PFSK-1 (cell line): ENCODE data around the gene MFSD2B.

ENCODE experiments used
- FOXP2 ChIP-seq: optimal IDR thresholded peaks from 2 replicates; pipeline ENCODE3; 2011; ENCODE audit warnings: borderline replicate concordance, control low read depth, inconsistent platforms; ENCODE audit not compliant: insufficient read depth; ENCODE audit errors: extremely low read length, extremely low read depth
- POLR2AphosphoS5 ChIP-seq: IDR thresholded peaks from 2 replicates; pipeline ENCODE4 v1.6.1; 2012; ENCODE audit warnings: low read depth, mild to moderate bottlenecking, control low read depth, low read length, moderate library complexity
- REST ChIP-seq, 2 experiments: IDR thresholded peaks; 2 replicates each; pipeline versions ENCODE4 v1.6.1 to v1.8.0; 2011 to 2012; ENCODE audit warnings: low read depth in 2 of 2, low read length in 2 of 2, control low read depth in 1 of 2, inconsistent platforms in 1 of 2, mild to moderate bottlenecking in 1 of 2, moderate library complexity in 1 of 2; ENCODE audit not compliant: insufficient read depth in 1 of 2
- SIN3A ChIP-seq: IDR thresholded peaks from 2 replicates; pipeline ENCODE4 v1.6.1; 2012; ENCODE audit warnings: mild to moderate bottlenecking, low read length, moderate library complexity, borderline replicate concordance; ENCODE audit not compliant: insufficient read depth
- TAF1 ChIP-seq: IDR thresholded peaks from 2 replicates; pipeline ENCODE4 v1.6.1; 2012; ENCODE audit warnings: low read length, control low read depth, borderline replicate concordance; ENCODE audit not compliant: insufficient read depth

The MFSD2B gene

GRCh38 chr2:24072259-24072658, 62.4 kb downstream of the MFSD2B start:
- no peak for TF ChIP-seq POLR2AphosphoS5
- TF ChIP-seq REST (IDR thresholded peaks at IDR 0.05; ENCODE audit: insufficient read depth in 1 of 2, low read depth in 2 of 2, low read length in 2 of 2) = no peak
- TF ChIP-seq FOXP2 = no peak
- TF ChIP-seq SIN3A = no peak
- no peak for TF ChIP-seq TAF1

- TF ChIP-seq FOXP2 = no peak
- TF ChIP-seq TAF1 = no peak
- no peak for TF ChIP-seq REST (IDR thresholded peaks at IDR 0.05; ENCODE audit: insufficient read depth in 1 of 2, low read depth in 2 of 2, low read length in 2 of 2)
- TF ChIP-seq SIN3A = no peak
- TF ChIP-seq POLR2AphosphoS5 = no peak
Observed at GRCh38 chr2:24073816-24074215, 63.9 kb downstream of the MFSD2B start.

- TF ChIP-seq POLR2AphosphoS5 (no peak), SIN3A (no peak), REST (IDR thresholded peaks at IDR 0.05; ENCODE audit: insufficient read depth in 1 of 2, low read depth in 2 of 2, low read length in 2 of 2) (no peak), FOXP2 (no peak), TAF1 (no peak)
Observed at GRCh38 chr2:24075259-24075658, 65.4 kb downstream of the MFSD2B start.
